H1 (cell line): ENCODE results near the gene ITPKB. TPM values are rescaled to one million over a fixed set of nuclear protein-coding genes. Genes with fewer than 3 reads are reported as not detected.

ENCODE experiments used
- BACH1 ChIP-seq: IDR thresholded peaks from 2 replicates; pipeline ENCODE4 v1.6.1; 2012; ENCODE audit warnings: low read length, improper control_type of control experiment
- KDM1A ChIP-seq: fragments of 200-600, 300-600 bp; sonication (generic); IDR thresholded peaks from 2 replicates; pipeline ENCODE4 v1.7.1; 2016; ENCODE audit warnings: mild to moderate bottlenecking, low read length, borderline replicate concordance
- SP2 ChIP-seq: IDR thresholded peaks from 2 replicates; pipeline ENCODE4 v1.6.1; 2012; ENCODE audit warnings: mild to moderate bottlenecking, low read length, inconsistent platforms
- polyA plus RNA-seq, 7 experiments: library from polyadenylated mRNA; depleted of rRNA in 3 of 7; stranded (reverse) in 5 of 7; unstranded in 2 of 7; fragments of >200 nt in 5 of 7; fragments of 200-250 nt in 2 of 7; gene quantifications; 1 replicate in 5 of 7; 2 replicates in 1 of 7; 4 replicates in 1 of 7; pipeline versions ENCODE4 v1.2.1 to v1.2.3, GENCODE V29; 2011 to 2013; ENCODE audit warnings: missing spikeins in 2 of 7, mixed read lengths in 2 of 7
- total RNA-seq: library from RNA; stranded (reverse); fragmentation: NEBNext Ultra II Directional; extraction: Animal tissue kit (Norgen Biotek cat#: 25700); gene quantifications from 2 replicates; pipeline ENCODE4 v1.2.1, GENCODE V29; 2021

Gene ITPKB
- total and polyA plus RNA-seq, 2 of the 8 experiments (the other 6 are each of a cell fraction or from before 2014, with no cell fraction given), result 1.7 to 4.8 TPM

GRCh38 chr1:226655251-226656163, 83.6 kb downstream of the ITPKB start (continued):
- TF ChIP-seq BACH1 (no peak), KDM1A (no peak), SP2 (no peak)
